H1 (cell line): ENCODE results near the gene LRBA. TPM values are rescaled to one million over a fixed set of nuclear protein-coding genes. Genes with fewer than 3 reads are reported as not detected.

Experiments used
- RFX5 ChIP-seq: IDR thresholded peaks from 2 replicates; pipeline ENCODE4 v1.6.1; 2011; ENCODE audit warnings: low read depth, low read length, improper control_type of control experiment, borderline replicate concordance
- polyA plus RNA-seq, 7 experiments: library from polyadenylated mRNA; depleted of rRNA in 3 of 7; stranded (reverse) in 5 of 7; unstranded in 2 of 7; fragments of >200 nt in 5 of 7; fragments of 200-250 nt in 2 of 7; gene quantifications; 1 replicate in 5 of 7; 2 replicates in 1 of 7; 4 replicates in 1 of 7; pipeline versions ENCODE4 v1.2.1 to v1.2.3, GENCODE V29; 2011 to 2013; ENCODE audit warnings: missing spikeins in 2 of 7, mixed read lengths in 2 of 7
- total RNA-seq: library from RNA; stranded (reverse); fragmentation: NEBNext Ultra II Directional; extraction: Animal tissue kit (Norgen Biotek cat#: 25700); gene quantifications from 2 replicates; pipeline ENCODE4 v1.2.1, GENCODE V29; 2021
- TF ChIP-seq, protein P1 (sequence below): IDR thresholded peaks from 2 replicates; pipeline ENCODE4 v1.6.1; 2012; ENCODE audit warnings: low read length, inconsistent platforms

The LRBA gene
- total and polyA plus RNA-seq, 2 of the 8 experiments (the other 6 are each of a cell fraction or from before 2014, with no cell fraction given) = 54.6 to 83.2 TPM

- TF ChIP-seq RFX5 = no peak
- TF ChIP-seq, protein P1, sequence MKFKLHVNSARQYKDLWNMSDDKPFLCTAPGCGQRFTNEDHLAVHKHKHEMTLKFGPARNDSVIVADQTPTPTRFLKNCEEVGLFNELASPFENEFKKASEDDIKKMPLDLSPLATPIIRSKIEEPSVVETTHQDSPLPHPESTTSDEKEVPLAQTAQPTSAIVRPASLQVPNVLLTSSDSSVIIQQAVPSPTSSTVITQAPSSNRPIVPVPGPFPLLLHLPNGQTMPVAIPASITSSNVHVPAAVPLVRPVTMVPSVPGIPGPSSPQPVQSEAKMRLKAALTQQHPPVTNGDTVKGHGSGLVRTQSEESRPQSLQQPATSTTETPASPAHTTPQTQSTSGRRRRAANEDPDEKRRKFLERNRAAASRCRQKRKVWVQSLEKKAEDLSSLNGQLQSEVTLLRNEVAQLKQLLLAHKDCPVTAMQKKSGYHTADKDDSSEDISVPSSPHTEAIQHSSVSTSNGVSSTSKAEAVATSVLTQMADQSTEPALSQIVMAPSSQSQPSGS = no peak
Measured at GRCh38 chr4:151031831-151032605, 16.9 kb upstream of the LRBA start (continued).
